GM21360 (cell line): Measurements from ENCODE around the gene TRAF2.
"Not testable (repeated sequence)": the region's sequence is repeated elsewhere in the genome, so short reads cannot be mapped to it uniquely, and the experiment has no call there.

Source experiments
- ATAC-seq: cut with Tn5 transposase; IDR thresholded peaks from one replicate; pipeline ENCODE4 v1.9.1; 2021; ENCODE audit warnings: mild to moderate bottlenecking, moderate library complexity; ENCODE audit not compliant: unreplicated experiment

The TRAF2 gene

GRCh38 chr9:136857581-136858412 is 28.5 kb upstream of the TRAF2 start:
- no peak for ATAC-seq

GRCh38 chr9:136858452-136858843 is 27.9 kb upstream of the TRAF2 start:
- no peak for ATAC-seq

- ATAC-seq: no peak
Observed at GRCh38 chr9:136858844-136859757, 27.2 kb upstream of the TRAF2 start.

- no peak for ATAC-seq
Observed at GRCh38 chr9:136860529-136860928, 25.8 kb upstream of the TRAF2 start.

GRCh38 chr9:136860933-136861873 is 25.1 kb upstream of the TRAF2 start:
- ATAC-seq: no peak

- no peak for ATAC-seq
Observed at GRCh38 chr9:136861874-136862457, 24.4 kb upstream of the TRAF2 start.

GRCh38 chr9:136862849-136863622 is 23.3 kb upstream of the TRAF2 start:
- no peak for ATAC-seq

- ATAC-seq: no peak
Observed at GRCh38 chr9:136863623-136864273, 22.6 kb upstream of the TRAF2 start.

GRCh38 chr9:136865041-136865767 is 21.1 kb upstream of the TRAF2 start:
- ATAC-seq: no peak

GRCh38 chr9:136865768-136866103 is 20.6 kb upstream of the TRAF2 start:
- ATAC-seq: no peak

- ATAC-seq: not testable (repeated sequence)
Observed at GRCh38 chr9:136866898-136867421, 19.4 kb upstream of the TRAF2 start.

- no peak for ATAC-seq
Observed at GRCh38 chr9:136867480-136867879, 18.8 kb upstream of the TRAF2 start.

GRCh38 chr9:136867917-136868316 is 18.4 kb upstream of the TRAF2 start:
- ATAC-seq: no peak

- no peak for ATAC-seq
Observed at GRCh38 chr9:136868644-136869043, 17.7 kb upstream of the TRAF2 start.

- not testable (repeated sequence) for ATAC-seq
Observed at GRCh38 chr9:136869611-136870010, 16.7 kb upstream of the TRAF2 start.

- no peak for ATAC-seq
Observed at GRCh38 chr9:136875155-136875554, 11.2 kb upstream of the TRAF2 start.

GRCh38 chr9:136876476-136876875 is 9.8 kb upstream of the TRAF2 start:
- no peak for ATAC-seq

- ATAC-seq: no peak
Observed at GRCh38 chr9:136880651-136881050, 5.7 kb upstream of the TRAF2 start.
